ENCODE data around the gene AXIN1.
"Not testable (repeated sequence)": the region's sequence is repeated elsewhere in the genome, so short reads cannot be mapped to it uniquely, and the experiment has no call there.

The AXIN1 gene

GRCh38 chr16:370443-370842 lies 17.9 kb upstream of the AXIN1 start, which contains the start of gene MRPL28:
Gene MRPL28 (minus strand): TSS chr16:370538. CDS start chr16:370218, 320 bp downstream.
- FAIRE-seq = peak; percentile 96

- no peak for FAIRE-seq
Observed at GRCh38 chr16:369866-370436, 17.4 kb upstream of the AXIN1 start.

GRCh38 chr16:369275-369865 lies 16.8 kb upstream of the AXIN1 start:
- FAIRE-seq = no peak

GRCh38 chr16:368388-369158 lies 16.1 kb upstream of the AXIN1 start:
- FAIRE-seq = no peak

GRCh38 chr16:367333-367903 lies 14.9 kb upstream of the AXIN1 start:
- no peak for FAIRE-seq

- no peak for FAIRE-seq
Observed at GRCh38 chr16:366476-366875, 14.0 kb upstream of the AXIN1 start.

GRCh38 chr16:364595-365491 lies 12.3 kb upstream of the AXIN1 start:
- no peak for FAIRE-seq

GRCh38 chr16:363766-364490 lies 11.4 kb upstream of the AXIN1 start:
- FAIRE-seq = no peak

GRCh38 chr16:363110-363765 lies 10.7 kb upstream of the AXIN1 start:
- FAIRE-seq = no peak

- FAIRE-seq = not testable (repeated sequence)
Observed at GRCh38 chr16:362702-362999, 10.1 kb upstream of the AXIN1 start.

- FAIRE-seq = no peak
Observed at GRCh38 chr16:361872-362701, 9.6 kb upstream of the AXIN1 start.

- FAIRE-seq = no peak
Observed at GRCh38 chr16:361341-361871, 8.9 kb upstream of the AXIN1 start.

- FAIRE-seq = no peak
Observed at GRCh38 chr16:360698-361336, 8.3 kb upstream of the AXIN1 start.

GRCh38 chr16:359871-360697 lies 7.6 kb upstream of the AXIN1 start:
- FAIRE-seq = no peak

GRCh38 chr16:359067-359763 lies 6.7 kb upstream of the AXIN1 start:
- no peak for FAIRE-seq

GRCh38 chr16:356741-357140 lies 4.2 kb upstream of the AXIN1 start:
- no peak for FAIRE-seq

GRCh38 chr16:354971-355461 lies 2.5 kb upstream of the AXIN1 start:
- no peak for FAIRE-seq

- no peak for FAIRE-seq
Observed at GRCh38 chr16:354291-354881, 1.9 kb upstream of the AXIN1 start.

All from endometrium (tissue), 2 donors.